GM19395 (cell line): ENCODE data around the gene PRRC1.

Experiments used
- ATAC-seq: cut with Tn5 transposase; IDR thresholded peaks from one replicate; pipeline ENCODE4 v1.9.1; 2021; ENCODE audit warnings: mild to moderate bottlenecking, moderate library complexity; ENCODE audit not compliant: unreplicated experiment

PRRC1 gene

GRCh38 chr5:127574852-127575679, 57.6 kb downstream of the PRRC1 start:
- ATAC-seq, result no peak

DNA sequence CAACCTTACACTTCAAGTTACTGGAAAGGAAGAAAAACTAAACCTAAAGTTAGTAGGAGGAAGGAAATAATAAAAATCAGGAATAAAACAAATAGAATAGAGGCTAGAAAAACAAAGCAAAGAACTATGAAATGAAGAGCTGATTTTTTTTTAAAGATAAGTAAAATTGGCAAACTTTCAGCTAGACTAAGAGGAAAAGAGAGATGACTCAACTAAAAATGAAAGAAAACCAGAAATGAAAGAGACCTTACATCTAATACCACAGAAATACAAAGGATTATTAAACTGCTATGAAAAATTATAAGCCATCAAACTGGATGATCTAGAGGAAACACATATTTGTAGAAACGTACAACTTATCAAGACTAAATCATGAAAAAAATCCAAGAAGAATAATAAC, 60.0 kb downstream of the PRRC1 start:
- no peak for ATAC-seq

DNA sequence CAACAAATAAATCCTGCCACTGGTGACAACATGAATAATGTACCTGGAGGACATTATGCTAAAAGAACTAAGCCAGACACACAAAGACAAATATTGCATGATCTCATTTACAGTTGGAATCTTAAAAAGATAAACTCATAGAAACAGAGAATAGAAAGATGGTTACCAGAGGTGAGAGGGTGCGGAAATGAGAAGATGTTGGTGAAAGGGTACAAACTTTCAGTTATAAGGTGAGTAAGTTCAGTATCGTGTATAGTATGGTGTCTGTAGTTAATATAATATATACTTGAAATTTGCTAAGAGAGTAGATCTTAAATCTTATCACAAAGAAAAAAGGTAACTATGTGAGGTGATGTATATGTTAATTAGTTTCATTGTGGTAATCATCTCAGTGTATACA, 63.3 kb downstream of the PRRC1 start:
- peak; percentile 54 for ATAC-seq

DNA sequence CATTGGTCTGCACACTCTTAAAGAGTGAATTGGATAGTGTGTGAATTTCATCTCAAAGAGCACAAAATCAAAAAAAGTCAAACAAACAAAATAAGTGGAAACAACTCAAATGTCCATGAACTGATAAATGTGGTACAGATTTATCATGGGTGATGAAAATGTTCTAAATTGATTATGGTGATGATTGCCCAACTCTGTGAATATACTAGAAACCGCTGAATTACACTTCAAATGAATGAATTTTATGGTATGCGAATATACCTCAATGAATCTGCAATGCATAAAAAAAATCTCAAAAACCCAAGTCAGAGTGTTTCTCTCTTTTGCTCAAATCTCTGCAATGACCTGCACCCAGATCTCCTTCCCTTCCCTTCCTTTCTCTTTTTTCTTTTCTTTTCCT, 64.0 kb downstream of the PRRC1 start:
- no peak for ATAC-seq

DNA sequence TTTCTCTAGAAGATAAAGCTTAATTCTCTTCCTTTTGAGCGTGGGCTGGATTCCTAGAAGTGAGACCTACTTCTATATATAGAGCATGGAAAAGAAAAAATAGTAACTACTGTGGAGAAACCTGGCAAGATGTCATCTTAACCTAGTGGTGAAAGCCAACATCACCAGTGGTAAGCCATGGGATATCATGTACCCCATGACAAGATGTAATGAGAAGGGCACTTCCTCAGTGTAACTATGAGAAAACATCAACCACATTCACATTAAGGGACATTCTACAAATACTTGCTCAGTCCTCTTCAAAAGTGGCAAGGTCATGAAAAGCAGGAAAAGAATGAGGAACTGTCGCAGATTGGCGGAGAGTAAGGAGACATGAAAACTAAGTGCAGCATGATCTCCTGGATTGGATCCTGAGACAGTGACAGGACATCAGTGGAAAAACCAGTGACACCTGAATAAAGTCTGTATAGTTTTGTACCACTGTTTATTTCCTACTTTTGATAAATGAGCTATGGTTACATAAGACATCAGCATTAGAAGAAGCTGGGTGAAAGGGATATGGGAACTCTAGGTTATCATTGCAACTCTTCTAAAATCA, 65.4 kb downstream of the PRRC1 start:
- no peak for ATAC-seq

GRCh38 chr5:127583866-127584265, 66.4 kb downstream of the PRRC1 start:
- ATAC-seq, result no peak

DNA sequence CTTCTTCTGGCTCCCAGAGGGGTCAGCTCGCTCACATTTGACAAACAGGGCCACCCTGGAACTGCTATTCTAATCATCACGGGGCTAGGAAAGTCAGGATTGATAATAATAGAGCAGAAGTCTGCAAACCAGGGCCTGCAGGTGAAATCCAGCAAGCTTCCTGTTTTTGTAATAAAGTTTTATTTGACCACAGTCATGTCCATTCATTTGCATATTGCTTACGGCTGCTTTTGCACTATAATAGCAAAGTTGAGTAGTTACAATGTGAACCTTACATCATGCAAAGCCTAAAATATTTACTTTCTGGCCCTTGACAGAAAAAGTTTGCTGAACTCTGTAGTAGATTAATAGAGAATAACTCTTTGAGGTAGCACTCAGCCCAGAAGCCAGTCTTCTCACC, 68.2 kb downstream of the PRRC1 start:
- peak; percentile 15 for ATAC-seq

GRCh38 chr5:127586066-127586770, 68.8 kb downstream of the PRRC1 start:
- peak; percentile 88 for ATAC-seq

GRCh38 chr5:127586811-127587210, 69.4 kb downstream of the PRRC1 start:
- ATAC-seq, result peak; percentile 61

GRCh38 chr5:127587246-127587917, 69.9 kb downstream of the PRRC1 start:
- no peak for ATAC-seq

- ATAC-seq, result no peak
These were observed 70.9 kb downstream of the PRRC1 start for GRCh38 chr5:127588368-127588767.

GRCh38 chr5:127589309-127590030, 72.0 kb downstream of the PRRC1 start:
- no peak for ATAC-seq

DNA sequence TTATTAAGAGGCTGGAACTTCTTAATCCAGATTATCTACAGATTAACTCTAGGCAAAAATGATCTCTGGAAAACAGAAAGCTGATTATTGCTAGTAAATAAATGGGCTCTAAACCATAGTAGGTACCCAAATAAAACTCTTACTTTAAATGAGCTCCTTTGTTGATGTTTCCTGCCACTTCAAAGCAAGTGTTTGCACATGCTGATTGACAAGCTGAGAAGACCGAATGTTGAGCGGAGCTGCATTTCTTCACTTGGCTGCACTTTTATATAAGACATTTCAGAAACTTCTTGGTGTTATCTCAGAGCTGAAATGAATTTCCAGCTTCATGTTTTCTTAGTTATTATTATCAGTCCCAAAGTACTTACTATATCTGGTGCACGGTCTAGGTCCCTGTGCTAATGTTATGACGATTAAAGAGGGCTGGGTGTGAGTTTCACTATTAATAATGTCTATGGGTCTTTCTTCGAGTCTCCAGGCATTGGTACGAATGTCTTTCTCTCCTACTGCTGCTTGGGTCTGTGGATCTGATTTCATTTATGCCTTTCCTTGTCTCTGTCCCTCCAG, 72.8 kb downstream of the PRRC1 start:
- ATAC-seq, result peak; percentile 34

DNA sequence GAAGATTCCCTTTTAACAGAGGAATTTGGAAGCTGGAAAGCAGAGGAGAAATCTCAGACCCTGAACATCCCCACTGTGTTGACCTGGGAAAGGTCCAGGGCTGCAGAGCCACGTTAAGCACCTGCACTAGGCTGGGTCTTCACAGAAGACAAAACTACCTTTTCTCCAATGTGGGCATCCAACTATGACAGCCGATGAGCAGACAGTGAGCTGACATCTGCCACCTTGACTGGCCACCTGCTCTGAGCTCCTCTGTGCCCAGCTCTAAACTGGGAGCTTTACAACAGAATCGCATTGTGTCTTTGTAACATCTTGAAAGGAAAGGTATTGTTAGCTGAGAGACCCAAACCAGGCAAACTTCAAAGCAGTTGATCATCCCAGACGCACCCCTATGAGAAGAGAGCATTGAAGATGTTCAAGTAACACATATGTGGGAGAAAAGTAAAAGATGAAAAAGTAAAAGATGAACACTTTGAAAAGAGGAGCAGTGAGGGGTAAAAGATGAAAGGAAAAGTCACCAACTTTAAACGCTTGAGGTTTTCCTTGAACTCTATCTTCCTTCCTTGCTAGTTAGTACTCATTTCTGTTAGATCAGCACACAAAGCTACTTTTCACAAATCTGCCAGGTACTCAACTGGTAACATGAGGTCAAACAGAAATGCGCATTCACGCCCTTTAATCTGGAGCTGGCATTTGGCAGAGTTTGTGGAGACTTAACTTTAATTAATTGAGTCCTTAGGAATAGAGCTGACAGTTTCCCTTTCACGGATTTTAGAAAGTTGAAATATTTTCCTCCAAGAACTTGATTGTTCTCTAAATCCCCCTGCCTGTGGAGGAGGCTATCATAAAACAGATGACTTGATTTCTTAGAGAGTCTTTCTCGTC, 78.3 kb downstream of the PRRC1 start:
- ATAC-seq, result no peak

DNA sequence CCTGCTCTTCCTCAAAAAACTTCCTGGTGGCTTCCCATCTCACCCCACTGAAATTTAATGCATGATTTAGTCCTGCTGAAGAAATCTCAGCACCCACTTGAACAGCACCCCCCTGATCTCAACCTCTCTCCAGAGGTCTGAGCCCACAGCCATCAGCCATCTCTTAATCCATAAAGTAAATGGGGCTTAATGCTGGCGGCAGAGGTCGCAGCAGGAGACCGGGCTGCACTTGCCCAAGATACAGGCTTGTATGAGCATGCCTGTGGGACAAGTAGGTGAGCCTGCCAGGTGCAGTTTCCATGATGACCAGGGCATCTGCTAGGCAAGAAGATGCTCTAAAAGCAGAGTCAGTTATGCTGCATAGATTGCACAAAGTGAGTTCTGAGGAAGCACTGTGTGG, 79.1 kb downstream of the PRRC1 start:
- no peak for ATAC-seq

DNA sequence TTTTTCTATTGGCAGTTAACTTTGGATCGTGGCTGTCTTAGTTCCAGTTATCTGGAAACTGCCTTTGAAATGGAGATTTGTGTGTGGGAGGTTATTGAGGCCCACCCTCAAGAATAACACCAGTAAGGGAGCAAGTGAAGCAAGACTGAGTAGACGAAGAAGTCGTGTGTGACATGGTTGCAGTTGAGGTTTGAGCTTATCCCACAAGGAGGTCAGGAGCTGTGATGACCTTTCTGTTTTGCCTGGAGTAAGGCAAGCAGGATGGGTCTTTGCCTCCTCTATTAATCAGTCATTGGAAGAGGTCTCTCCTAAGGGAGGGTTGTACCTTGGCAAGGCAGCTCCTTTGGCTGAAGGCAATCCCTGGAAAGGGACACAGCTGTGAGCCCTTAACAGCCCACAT, 81.9 kb downstream of the PRRC1 start:
- ATAC-seq, result no peak

GRCh38 chr5:127599847-127600246, 82.4 kb downstream of the PRRC1 start:
- no peak for ATAC-seq

- no peak for ATAC-seq
These were observed 83.7 kb downstream of the PRRC1 start for GRCh38 chr5:127601111-127601510.

DNA sequence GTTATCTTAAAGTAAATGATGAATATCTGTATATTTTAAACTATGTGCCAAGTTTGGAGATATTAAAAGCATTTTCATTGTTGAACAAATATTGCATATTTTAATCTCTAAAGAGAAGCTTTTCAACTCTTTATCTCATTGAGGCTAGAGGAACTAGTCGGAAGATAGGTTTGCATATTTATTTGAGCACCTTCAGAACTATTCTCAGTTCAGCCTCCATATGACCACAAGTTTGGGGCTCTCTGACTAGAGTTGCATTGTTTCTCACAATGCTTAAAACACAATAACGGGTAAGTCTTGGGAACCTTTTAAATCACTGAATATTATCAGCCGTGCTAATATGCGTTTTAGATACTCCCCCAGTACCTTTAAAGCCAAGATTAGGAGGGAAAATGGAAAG, 84.2 kb downstream of the PRRC1 start:
- ATAC-seq, result no peak
